ENCODE measurements around the gene PPP2R5B.
A peak's percentile ranks its signal among the peaks of the same experiment; 100 is the strongest.

Gene PPP2R5B

DNA sequence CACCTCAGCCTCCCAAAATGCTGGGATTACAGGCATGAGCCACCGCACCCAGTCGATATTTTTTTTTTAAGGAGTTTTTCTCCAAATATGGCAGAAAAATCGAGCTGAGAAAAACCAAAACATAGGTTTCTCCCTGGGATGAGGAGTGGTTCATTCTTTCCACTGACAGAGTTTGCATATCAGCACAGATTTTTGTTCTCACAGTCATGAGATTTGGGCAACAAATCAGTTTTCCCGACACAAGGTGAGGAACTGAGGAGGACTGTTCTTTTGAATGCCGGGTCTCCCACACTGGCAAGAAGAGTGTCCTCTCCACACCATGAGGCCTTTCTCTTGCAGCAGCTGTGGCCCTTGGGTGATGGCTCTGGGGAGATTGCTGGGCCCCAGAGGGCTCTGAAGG, 42.2 kb upstream of the PPP2R5B start:
- TF ChIP-seq, protein P1, sequence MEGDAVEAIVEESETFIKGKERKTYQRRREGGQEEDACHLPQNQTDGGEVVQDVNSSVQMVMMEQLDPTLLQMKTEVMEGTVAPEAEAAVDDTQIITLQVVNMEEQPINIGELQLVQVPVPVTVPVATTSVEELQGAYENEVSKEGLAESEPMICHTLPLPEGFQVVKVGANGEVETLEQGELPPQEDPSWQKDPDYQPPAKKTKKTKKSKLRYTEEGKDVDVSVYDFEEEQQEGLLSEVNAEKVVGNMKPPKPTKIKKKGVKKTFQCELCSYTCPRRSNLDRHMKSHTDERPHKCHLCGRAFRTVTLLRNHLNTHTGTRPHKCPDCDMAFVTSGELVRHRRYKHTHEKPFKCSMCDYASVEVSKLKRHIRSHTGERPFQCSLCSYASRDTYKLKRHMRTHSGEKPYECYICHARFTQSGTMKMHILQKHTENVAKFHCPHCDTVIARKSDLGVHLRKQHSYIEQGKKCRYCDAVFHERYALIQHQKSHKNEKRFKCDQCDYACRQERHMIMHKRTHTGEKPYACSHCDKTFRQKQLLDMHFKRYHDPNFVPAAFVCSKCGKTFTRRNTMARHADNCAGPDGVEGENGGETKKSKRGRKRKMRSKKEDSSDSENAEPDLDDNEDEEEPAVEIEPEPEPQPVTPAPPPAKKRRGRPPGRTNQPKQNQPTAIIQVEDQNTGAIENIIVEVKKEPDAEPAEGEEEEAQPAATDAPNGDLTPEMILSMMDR (IDR thresholded peaks at IDR 0.05; ENCODE audit: low read depth, low read length, missing control alignments): no peak
- in situ Hi-C loops (cut with HindIII; ENCODE audit: low pct_ligation_motif_present, low sequenced_read_pairs): no loop called here
- no peaks in the 10 kb centered on the region for H3K36me3 ChIP-seq (replicated peaks)
- H3K27me3 ChIP-seq (replicated peaks): no peaks in the 10 kb centered on the region
- no peak overlapping the region for H3K27ac ChIP-seq
- H3K4me3 ChIP-seq (ENCODE audit: low read depth, low read length): no peak overlapping the region
- DNase-seq: no peak

DNA sequence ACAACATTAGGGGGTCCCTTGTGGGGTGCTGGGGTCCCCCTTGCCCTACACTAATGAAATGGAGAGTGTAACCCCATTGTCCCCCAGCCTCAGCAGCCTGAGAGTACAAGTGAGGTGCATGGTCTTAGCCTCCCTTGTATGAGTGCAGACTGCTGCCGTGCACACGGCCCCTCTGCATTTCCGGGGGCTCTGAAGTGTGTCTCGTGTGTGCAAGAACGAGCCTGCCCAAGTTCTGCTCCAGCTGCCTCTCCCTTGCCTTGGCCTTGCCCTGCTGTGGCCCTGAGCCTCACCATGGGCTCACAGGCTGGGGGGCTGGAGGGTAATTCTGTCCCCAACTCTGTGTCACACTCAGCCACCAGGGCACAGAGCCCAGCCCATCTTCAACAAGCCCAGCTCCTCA, 40.9 kb upstream of the PPP2R5B start:
- no peak for DNase-seq
- Histone ChIP-seq H3K27ac (no peak overlapping the region), H3K27me3 (replicated peaks) (no peaks in the 10 kb centered on the region), H3K36me3 (replicated peaks) (no peaks in the 10 kb centered on the region), H3K4me3 (ENCODE audit: low read depth, low read length) (no peak overlapping the region)
- TF ChIP-seq, protein P1 (IDR thresholded peaks at IDR 0.05; ENCODE audit: low read depth, low read length, missing control alignments): no peak
- in situ Hi-C loops (cut with HindIII; ENCODE audit: low pct_ligation_motif_present, low sequenced_read_pairs): no loop called here

DNA sequence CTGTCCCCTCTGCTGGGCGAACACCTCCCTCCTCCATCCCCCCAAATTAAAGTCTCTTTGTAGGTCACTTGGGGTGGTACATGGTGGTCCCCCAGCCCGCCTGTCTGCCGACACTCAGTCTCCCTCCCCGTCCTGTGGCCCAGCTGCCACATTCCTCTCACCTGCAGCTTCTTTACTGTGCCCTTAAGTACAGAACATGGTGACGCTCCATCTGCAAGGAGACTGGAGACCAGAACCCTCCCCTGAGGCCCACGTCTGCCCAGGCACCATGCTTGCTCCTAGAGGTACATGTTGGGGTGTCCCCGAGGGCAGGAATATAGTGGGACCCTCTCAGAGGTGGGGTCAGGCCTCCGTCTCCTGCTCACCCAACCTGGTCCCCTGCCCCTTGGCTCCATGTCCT, 40.5 kb upstream of the PPP2R5B start:
- Histone ChIP-seq H3K27ac (no peak overlapping the region), H3K27me3 (replicated peaks) (no peaks in the 10 kb centered on the region), H3K36me3 (replicated peaks) (no peaks in the 10 kb centered on the region), H3K4me3 (ENCODE audit: low read depth, low read length) (no peak overlapping the region)
- TF ChIP-seq, protein P1 (IDR thresholded peaks at IDR 0.05; ENCODE audit: low read depth, low read length, missing control alignments): no peak
- DNase-seq: no peak
- in situ Hi-C loops (cut with HindIII; ENCODE audit: low pct_ligation_motif_present, low sequenced_read_pairs): no loop called here

DNA sequence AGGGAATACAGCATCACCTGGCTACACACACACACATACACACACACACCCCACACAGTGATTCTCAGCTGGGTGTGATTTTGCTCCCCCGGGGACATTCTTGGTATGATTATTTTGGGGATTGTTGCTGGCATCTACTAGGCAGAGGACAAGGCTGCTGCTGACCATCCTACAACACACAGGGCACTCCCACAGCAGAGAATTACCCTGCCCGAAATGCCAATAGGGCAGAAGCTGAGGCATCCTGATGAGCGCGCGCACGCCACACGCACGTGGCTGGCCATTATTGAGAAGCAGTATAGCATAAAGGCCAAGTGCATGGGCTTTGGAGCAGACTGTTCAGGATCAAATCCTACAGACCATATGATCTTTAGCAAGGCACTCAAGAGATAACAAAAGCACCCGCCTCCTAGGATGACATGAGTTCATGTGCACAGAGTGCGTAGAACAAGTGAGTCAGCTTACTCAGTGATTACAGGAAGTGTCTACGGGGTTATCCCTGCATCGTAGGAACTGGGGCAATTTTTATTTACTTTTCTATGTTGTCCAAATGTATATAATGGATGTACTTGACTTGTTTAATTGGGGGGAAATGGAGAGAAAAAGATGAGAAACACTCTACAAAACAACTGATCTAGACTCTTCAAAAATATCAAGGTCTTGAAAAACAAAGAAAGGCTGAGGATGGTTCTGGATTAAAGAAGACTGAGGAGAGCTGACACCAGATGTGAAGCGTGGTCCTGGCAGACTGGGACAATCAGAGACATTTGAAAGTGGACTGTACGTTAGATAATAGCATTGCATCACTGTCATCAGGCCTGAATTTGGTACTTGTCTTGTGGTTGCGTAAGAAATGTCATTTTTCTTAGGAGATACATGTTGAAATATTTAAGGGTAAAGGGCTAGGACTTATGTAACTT, 38.9 kb upstream of the PPP2R5B start:
- peak; percentile 89 for DNase-seq
- no peaks in the 10 kb centered on the region for H3K27me3 ChIP-seq (replicated peaks)
- no peak overlapping the region for H3K4me3 ChIP-seq (ENCODE audit: low read depth, low read length)
- in situ Hi-C loops (cut with HindIII; ENCODE audit: low pct_ligation_motif_present, low sequenced_read_pairs): no loop called here
- peak overlapping the region; percentile 76 for H3K27ac ChIP-seq
- no peaks in the 10 kb centered on the region for H3K36me3 ChIP-seq (replicated peaks)
- TF ChIP-seq, protein P1 (IDR thresholded peaks at IDR 0.05; ENCODE audit: low read depth, low read length, missing control alignments): no peak

DNA sequence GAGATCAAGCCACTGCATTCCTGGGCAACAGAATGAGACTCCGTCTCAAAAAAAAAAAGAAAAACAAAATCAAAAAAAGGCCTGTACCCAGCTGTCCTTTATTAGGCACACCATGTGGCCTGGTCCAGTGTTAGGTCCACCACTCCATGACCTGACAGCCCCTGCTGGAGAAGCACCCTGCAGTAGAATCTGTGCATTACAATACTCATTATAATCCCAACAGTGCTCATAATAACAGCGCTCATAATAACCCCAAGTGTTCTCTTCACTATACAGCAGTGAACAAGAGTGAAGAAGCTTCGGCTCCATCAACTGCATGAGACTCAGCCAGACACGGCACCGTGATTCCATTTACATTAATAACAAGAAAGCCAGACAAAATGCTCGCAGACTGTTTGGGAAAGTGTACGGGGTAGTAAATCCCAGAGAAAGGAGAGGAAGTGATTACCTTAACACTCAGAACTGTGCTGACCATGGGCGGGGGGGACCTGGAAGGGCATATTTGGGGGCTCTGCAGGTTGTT, 37.2 kb upstream of the PPP2R5B start:
- Histone ChIP-seq H3K27me3 (replicated peaks) (no peaks in the 10 kb centered on the region), H3K4me3 (ENCODE audit: low read depth, low read length) (no peak overlapping the region), H3K36me3 (replicated peaks) (no peaks in the 10 kb centered on the region), H3K27ac (no peak overlapping the region)
- no peak for DNase-seq
- in situ Hi-C loops (cut with HindIII; ENCODE audit: low pct_ligation_motif_present, low sequenced_read_pairs): no loop called here
- TF ChIP-seq, protein P1 (IDR thresholded peaks at IDR 0.05; ENCODE audit: low read depth, low read length, missing control alignments): no peak

All from brain microvascular endothelial cell (primary cell).